ENCODE measurements around the gene RFX7. TPM values are rescaled to one million over a fixed set of nuclear protein-coding genes. Genes with fewer than 3 reads are reported as not detected.

Gene RFX7

DNA sequence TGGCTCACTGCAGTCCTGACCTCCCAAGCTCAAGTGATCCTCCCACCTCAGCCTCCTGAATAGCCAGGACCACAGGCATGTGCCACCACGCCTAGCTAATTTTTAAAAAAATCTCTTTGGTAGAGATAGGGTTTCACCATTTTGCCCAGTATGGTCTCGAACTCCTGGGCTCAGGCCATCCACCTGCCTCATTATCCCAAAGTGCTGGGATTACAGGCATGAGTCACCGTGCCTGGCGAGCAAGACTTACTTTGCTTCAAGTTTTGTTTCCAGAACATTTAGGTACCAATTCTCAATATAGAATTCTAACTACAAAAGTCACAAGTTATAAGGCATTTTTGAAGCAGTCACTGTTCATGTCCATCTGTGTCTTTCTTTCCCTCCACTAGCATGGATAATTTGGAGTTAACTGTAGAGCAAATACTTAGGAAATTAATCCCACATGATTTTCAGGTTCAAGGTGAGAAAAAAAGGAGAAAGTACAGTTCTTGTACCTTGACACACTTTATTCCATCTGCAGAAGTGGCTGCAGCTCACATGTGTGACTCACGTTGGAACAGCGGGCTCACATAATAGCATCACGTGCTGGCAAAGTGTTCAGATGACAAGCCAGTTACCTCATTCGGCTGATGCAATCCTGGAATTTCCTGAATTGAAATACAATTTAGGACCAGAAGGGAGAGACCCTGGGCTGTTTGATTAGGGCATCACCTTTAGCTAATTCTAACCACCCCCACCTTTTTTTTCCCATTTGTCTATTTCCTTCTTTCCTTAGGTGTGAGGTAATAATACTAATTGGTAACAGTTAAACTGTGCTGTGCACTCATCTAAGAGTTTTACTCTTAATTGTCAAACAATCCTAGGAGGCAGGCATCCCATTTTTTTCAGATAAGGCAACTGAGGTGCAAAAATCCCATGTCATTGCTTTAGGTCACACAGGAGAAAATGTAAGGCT lies 203.3 kb downstream of the RFX7 start:
- peak overlapping the region; percentile 0 for H3K9ac ChIP-seq (ENCODE audit: low read depth, low read length)
- no peaks in the 10 kb centered on the region for H3K36me3 ChIP-seq (ENCODE audit: insufficient read depth, low read length)
- H3K27me3 ChIP-seq (ENCODE audit: control insufficient read depth, insufficient read depth, low read length): no peaks in the 10 kb centered on the region
- peaks cover 22% of the 10 kb centered on the region for H3K4me1 ChIP-seq (ENCODE audit: control insufficient read depth, insufficient read depth, low read length)
- H3K4me3 ChIP-seq (ENCODE audit: low read length): no peak overlapping the region
- H3K4me2 ChIP-seq (ENCODE audit: low read length): peak overlapping the region; percentile 40
- no peaks in the 10 kb centered on the region for H3K9me3 ChIP-seq (replicated peaks; ENCODE audit: low read length)

DNA sequence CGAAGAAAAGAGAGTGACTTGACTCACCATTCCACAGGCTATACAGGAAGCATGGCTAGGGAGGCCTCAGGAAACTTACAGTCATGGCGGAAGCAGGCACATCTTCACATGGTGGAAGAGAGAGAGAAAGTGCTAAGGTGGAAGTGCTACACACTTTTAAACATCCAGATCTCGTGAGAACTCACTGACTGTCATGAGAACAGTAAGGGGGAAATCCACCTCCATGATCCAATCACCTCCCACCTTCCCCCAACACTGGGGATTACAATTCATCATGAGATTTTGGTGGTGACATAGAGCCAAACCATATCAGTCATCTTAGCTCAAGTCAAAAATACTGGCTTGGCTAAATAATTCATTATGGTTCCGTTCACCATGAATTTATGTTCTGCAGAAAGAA lies 205.0 kb downstream of the RFX7 start:
- H3K36me3 ChIP-seq (ENCODE audit: insufficient read depth, low read length): no peaks in the 10 kb centered on the region
- H3K27me3 ChIP-seq (ENCODE audit: control insufficient read depth, insufficient read depth, low read length): no peaks in the 10 kb centered on the region
- H3K9ac ChIP-seq (ENCODE audit: low read depth, low read length): no peak overlapping the region
- H3K4me3 ChIP-seq (ENCODE audit: low read length): no peak overlapping the region
- H3K9me3 ChIP-seq (replicated peaks; ENCODE audit: low read length): no peaks in the 10 kb centered on the region
- no peak overlapping the region for H3K4me2 ChIP-seq (ENCODE audit: low read length)
- H3K4me1 ChIP-seq (ENCODE audit: control insufficient read depth, insufficient read depth, low read length): peaks cover 19% of the 10 kb centered on the region

DNA sequence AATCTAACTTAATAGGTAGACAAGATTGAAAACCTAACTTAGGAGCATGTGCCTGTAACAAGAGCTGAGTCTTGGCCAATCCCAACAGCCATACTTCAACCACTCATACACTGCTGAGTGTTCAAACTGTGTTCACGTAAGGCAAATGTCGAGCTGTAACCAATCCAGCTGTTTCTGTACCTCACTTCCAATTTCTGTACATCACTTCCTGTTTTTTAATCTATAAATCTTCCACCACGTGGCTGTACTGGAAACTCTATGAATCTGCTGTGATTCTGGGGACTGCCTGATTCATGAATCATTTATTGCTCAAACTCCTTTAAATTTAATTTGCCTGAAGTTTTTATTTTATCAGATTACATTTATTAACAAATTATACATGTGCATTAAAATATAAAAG lies 205.7 kb downstream of the RFX7 start:
- Histone ChIP-seq H3K36me3 (ENCODE audit: insufficient read depth, low read length) (no peaks in the 10 kb centered on the region), H3K9me3 (replicated peaks; ENCODE audit: low read length) (no peaks in the 10 kb centered on the region), H3K4me1 (ENCODE audit: control insufficient read depth, insufficient read depth, low read length) (peaks cover 19% of the 10 kb centered on the region), H3K27me3 (ENCODE audit: control insufficient read depth, insufficient read depth, low read length) (no peaks in the 10 kb centered on the region), H3K4me3 (ENCODE audit: low read length) (no peak overlapping the region), H3K9ac (ENCODE audit: low read depth, low read length) (no peak overlapping the region), H3K4me2 (ENCODE audit: low read length) (no peak overlapping the region)

Small RNAs within 50 kb of the gene (small RNA-seq; reads per million reads assigned to genes)
- gene CD24P2 (not detected), gene RNU6-1287P (not detected)
